ENCODE measurements around the gene TOX2.

TOX2 gene

GRCh38 chr20:43977962-43978361, 63.3 kb downstream of the TOX2 start:
- DNase-seq (ENCODE audit: low spot score) = no peak

GRCh38 chr20:43979576-43980105, 65.0 kb downstream of the TOX2 start:
- DNase-seq (ENCODE audit: low spot score) = no peak

DNA sequence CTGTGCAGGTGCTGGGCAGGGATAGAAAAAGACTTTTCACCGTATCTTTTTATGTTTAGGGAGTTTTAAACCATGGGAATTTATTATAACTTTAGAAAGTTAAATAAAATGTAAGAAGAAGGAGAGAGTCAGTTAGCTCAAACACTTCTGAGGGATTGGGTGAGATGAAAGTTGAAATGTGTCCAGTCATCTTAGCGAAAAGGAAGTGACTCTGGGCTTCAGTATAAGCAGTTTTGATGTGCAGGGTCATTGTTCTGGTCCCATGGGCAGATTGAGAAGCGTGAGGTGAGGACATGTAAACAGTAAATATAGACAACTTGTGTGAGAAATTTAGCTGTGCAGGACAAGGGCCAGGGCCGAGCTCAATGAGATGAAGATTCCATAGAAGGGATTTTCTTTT, 66.9 kb downstream of the TOX2 start:
- DNase-seq (ENCODE audit: low spot score) = no peak

DNA sequence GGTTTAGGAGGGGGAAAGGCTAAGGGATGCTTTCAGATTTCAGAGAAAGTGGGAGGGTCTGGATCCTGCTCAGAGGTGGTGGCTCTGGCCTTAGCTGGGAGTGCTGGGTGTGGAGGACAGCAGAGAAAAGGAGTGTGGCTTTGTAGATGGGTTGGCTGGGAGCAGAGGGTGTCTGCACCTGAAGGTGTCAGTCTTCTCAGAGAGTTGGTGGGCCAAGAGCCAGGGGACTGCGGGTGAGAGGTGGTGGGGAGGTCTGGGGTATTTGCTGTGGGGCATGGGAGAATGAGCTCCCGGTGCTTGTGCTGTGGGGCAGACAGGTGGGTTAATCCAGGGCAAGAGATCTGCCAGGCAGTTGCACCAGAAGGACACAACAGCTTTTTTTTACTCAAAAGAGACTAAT, 67.4 kb downstream of the TOX2 start:
- DNase-seq (ENCODE audit: low spot score) = no peak

GRCh38 chr20:43982886-43983285, 68.2 kb downstream of the TOX2 start:
- DNase-seq (ENCODE audit: low spot score) = no peak

DNA sequence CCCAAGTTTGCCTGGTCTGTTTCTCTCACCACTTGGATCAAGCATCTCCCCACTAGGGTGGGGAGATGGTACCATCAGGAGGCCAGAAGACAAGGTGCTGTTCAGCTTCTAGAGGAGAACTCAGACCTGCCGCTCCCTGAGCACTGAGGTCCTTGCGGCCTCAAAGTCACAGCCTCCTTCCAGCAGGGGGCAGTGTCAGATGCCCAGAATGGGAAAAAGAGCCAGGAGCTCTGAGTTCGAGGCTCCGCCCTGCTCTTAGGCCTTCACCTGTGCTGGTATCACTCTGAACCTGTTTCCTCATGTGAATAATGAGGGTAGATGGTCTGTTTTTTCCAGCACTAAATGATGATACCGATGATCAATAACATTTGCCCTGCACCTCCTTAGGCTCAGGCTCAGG, 68.7 kb downstream of the TOX2 start:
- no peak for DNase-seq (ENCODE audit: low spot score)

DNA sequence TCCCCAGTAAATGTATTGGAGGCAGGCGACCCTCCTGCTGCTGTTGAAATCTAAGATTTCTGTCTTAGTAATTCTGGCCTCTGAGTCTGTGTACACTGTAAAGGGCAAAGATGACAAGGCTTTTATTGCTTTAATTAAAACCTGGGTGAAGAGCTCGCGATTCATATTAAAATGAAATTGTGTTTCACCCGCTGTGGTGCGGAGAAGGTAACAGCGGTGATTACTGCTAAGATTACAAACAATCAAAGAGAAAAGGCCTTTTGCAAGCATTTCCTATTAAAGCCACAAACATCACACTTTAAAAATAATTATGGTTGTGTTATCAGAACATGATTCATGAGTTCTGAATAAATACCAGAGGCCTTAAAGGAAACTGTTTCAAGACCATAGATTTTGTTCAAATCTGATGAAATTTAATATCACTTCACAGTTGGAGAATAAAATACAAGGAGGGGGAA, 69.3 kb downstream of the TOX2 start:
- DNase-seq (ENCODE audit: low spot score) = no peak

DNA sequence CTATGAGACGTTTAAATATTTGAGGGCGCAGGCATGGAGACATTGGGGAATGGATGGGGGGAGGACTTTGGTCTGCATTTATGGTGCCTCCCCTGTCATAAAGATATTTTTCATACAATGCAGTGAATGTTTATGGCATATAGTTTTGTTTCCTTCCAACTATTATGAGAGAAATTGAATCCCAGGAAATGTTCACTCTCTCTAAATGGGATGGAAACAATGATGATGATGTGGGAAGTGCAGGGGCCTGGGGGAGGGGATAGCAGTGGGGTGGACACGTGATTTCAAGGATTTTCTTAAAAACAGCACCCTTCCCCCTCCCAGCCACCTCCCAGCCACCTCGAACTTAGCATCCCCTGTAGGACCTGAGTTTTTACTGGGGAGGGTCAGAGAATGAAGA, 69.9 kb downstream of the TOX2 start:
- no peak for DNase-seq (ENCODE audit: low spot score)

- no peak for DNase-seq (ENCODE audit: low spot score)
Observed at GRCh38 chr20:43985121-43985520, 70.5 kb downstream of the TOX2 start.

DNA sequence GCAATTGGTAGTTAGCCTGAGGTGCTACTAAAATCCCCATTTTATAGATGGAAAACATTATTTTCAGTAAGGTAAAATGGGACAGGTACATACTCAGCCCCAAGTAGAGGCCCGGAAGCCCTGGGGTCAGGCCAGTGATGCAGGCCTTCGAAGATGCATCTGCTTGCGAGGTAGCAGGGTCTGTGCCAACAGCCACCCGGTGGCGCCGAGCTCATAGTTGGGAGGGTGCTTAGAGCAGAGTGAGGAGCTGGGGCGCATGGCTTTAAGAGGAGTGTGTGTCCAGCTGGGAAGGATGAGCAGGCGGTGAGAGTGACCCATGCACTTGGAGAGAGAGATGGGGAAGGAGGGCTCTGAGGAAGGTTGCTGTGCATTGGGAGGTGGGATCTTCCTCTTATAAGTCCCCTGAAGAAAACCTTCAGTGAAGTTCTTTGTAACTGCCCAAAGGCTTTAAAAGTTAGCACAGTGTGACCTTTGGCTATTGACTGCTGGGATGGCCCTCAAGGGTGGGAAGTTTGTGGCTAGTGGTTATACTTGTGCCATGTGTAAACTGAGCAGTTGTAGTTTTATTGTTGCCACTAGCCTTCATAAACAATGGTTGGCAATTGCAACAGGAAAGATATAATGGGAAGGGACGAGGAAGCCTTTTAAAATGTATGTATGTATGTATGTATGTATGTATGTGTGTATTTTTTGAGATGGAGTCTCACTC, 71.1 kb downstream of the TOX2 start:
- DNase-seq (ENCODE audit: low spot score) = no peak

DNA sequence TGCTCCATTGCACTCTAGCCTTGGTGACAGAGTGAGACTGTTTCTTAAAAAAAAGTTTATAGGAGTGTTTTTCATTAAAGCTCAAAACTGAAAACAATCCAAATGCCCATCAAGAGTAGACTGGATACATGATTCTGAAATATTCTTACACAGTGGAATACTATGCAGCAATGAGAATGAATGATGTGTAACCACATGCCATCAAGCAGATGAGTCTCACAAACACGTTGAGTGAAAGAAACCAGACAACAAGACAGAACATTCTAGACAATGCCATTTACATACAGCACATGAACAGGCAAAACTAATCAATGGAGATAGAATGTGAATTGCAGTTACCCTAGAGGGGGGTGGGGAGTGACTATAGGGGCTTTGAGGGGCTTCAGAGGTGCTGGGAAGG, 72.4 kb downstream of the TOX2 start:
- no peak for DNase-seq (ENCODE audit: low spot score)

GRCh38 chr20:43987531-43987930, 72.9 kb downstream of the TOX2 start:
- no peak for DNase-seq (ENCODE audit: low spot score)

GRCh38 chr20:43988451-43988850, 73.8 kb downstream of the TOX2 start:
- DNase-seq (ENCODE audit: low spot score) = no peak

DNA sequence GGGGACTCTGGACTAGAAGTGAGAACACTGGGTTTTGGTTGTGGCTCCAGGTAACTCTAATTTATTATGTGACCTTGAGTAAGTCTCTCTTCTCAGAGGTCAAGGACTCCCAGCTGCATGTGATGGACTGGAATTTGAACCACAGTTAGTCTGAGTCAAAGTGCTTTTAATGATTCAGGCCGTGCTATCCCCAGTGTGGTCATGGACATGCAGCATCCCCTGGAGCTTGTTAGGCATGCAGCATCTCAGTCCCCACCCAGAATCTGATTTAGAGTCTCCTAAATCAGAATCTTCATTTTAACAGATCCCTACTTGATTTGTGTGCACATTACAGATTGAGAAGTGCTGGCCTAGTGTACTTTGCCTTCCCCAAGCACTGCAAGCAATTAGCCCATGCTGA, 74.2 kb downstream of the TOX2 start:
- DNase-seq (ENCODE audit: low spot score) = no peak

GRCh38 chr20:43991261-43991660, 76.6 kb downstream of the TOX2 start:
- DNase-seq (ENCODE audit: low spot score) = no peak

- DNase-seq (ENCODE audit: low spot score) = no peak
Observed at GRCh38 chr20:43991982-43992381, 77.3 kb downstream of the TOX2 start.

- DNase-seq (ENCODE audit: low spot score) = no peak
Observed at GRCh38 chr20:43992885-43993284, 78.2 kb downstream of the TOX2 start.

GRCh38 chr20:43993560-43993959, 78.9 kb downstream of the TOX2 start:
- DNase-seq (ENCODE audit: low spot score) = no peak

DNA sequence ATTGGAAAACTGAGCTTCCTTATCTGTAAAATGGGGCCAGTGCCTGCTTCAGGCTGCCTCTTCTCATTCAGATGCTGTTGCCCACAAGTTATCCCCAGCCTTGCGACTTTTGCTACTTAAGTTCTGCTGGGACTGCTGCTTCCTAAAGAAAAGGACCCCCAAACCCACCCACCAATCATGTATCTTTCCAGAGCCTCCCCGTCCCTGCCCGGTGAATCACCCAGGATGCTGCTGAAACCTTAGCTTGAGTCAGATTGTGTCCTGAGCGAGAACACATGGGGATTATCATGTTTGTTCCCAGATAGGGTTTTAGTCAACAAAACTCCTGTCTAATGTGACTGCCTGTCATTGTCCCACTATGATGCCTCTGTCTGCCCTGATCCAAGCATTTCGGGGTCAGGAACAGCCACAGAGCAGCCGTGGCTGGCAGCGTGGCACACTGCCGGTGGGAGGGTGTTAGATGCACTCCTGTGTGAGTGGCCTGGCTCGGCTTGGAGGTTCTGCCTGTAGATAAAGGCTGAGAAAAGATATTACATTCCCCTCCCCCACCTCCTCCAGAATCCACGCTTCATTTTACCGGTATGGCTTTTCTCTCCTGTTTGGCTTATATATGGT, 79.9 kb downstream of the TOX2 start:
- no peak for DNase-seq (ENCODE audit: low spot score)

- DNase-seq (ENCODE audit: low spot score) = no peak
Observed at GRCh38 chr20:43995645-43996044, 81.0 kb downstream of the TOX2 start.

GRCh38 chr20:43996240-43996930, 81.7 kb downstream of the TOX2 start:
- DNase-seq (ENCODE audit: low spot score) = no peak

DNA sequence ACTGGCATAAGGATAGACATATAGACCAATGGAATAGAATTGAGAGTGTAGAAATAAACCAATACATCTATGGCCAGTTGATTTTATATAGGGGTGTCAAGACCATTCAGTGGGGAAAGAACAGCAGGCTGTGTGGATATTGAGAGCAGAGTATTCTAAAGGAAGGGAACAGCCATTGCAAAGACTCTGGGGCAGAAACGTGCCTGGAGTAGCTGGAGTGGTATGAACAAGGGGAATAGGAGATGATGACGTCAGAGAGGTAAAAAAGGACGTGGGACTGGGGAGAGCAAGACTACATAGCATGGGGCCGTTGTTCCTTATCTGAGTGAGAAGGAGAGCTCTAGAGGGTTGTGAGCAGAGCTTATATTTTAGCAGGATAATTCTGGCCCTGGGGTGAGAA, 85.2 kb downstream of the TOX2 start:
- no peak for DNase-seq (ENCODE audit: low spot score)

All from left forelimb (tissue), 1 donor.